Neuronal stem cell (in vitro differentiated cells): ENCODE data around the gene BAG3. TPM values are rescaled to one million over a fixed set of nuclear protein-coding genes. Genes with fewer than 3 reads are reported as not detected.

Source experiments
- DNase-seq: peaks from one replicate; pipeline ENCODE4 v3.0.0-alpha.2; 2013; ENCODE audit warnings: low spot score
- H2AFZ ChIP-seq: one replicate; pipeline ENCODE4 v1.6.1; 2013; ENCODE audit warnings: mild to moderate bottlenecking, low read length, inconsistent platforms
- H2AK5ac ChIP-seq: 2 replicates; pipeline ENCODE4 v1.6.1; 2013; ENCODE audit warnings: low read depth, mild to moderate bottlenecking, inconsistent platforms, low read length, moderate library complexity, mixed read lengths
- H2BK120ac ChIP-seq: 2 replicates; pipeline ENCODE4 v1.6.1; 2013; ENCODE audit warnings: low read depth, mild to moderate bottlenecking, inconsistent platforms, low read length, moderate library complexity, mixed read lengths
- H2BK12ac ChIP-seq: one replicate; pipeline ENCODE4 v1.6.1; 2013; ENCODE audit warnings: low read length, inconsistent platforms
- H2BK15ac ChIP-seq: 2 replicates; pipeline ENCODE4 v1.6.1; 2013; ENCODE audit warnings: mild to moderate bottlenecking, low read length, inconsistent platforms, mixed read lengths
- H2BK5ac ChIP-seq: one replicate; pipeline ENCODE4 v1.6.1; 2013; ENCODE audit warnings: inconsistent platforms, mild to moderate bottlenecking, low read length, moderate library complexity
- H3K14ac ChIP-seq: one replicate; pipeline ENCODE4 v1.6.1; 2013; ENCODE audit warnings: low read length, inconsistent platforms
- H3K18ac ChIP-seq: 2 replicates; pipeline ENCODE4 v1.6.1; 2013; ENCODE audit warnings: low read length, inconsistent platforms
- H3K23ac ChIP-seq: 2 replicates; pipeline ENCODE4 v1.6.1; 2013; ENCODE audit warnings: low read depth, mild to moderate bottlenecking, mixed read lengths, low read length, inconsistent platforms; ENCODE audit not compliant: poor library complexity
- H3K27ac ChIP-seq: replicated peaks from 3 replicates; pipeline ENCODE4 v1.5.1; 2013; ENCODE audit warnings: low read length, inconsistent platforms
- H3K27me3 ChIP-seq, 3 experiments: 2 replicates each; pipeline ENCODE4 v1.6.1; 2013; ENCODE audit warnings: low read length in 3 of 3, mild to moderate bottlenecking in 2 of 3, inconsistent platforms in 1 of 3, low read depth in 1 of 3, mixed read lengths in 1 of 3, moderate library complexity in 1 of 3; ENCODE audit not compliant: control insufficient read depth in 3 of 3, insufficient read depth in 3 of 3
- H3K36me3 ChIP-seq, 2 donors: replicated peaks in 1 of 2; 2 replicates each; pipeline ENCODE4 v1.6.1; 2013; ENCODE audit warnings: low read length in 2 of 2; ENCODE audit not compliant: control insufficient read depth in 2 of 2, insufficient read depth in 2 of 2
- H3K4ac ChIP-seq: 2 replicates; pipeline ENCODE4 v1.6.1; 2013; ENCODE audit warnings: inconsistent platforms, mild to moderate bottlenecking, low read length, moderate library complexity
- H3K4me1 ChIP-seq, 2 donors: 1 replicate in 1 of 2; 2 replicates in 1 of 2; pipeline ENCODE4 v1.6.1; 2013; ENCODE audit warnings: low read length in 2 of 2, low read depth in 1 of 2; ENCODE audit not compliant: control insufficient read depth in 2 of 2, insufficient read depth in 1 of 2
- H3K4me2 ChIP-seq: one replicate; pipeline ENCODE4 v1.6.1; 2013; ENCODE audit warnings: mild to moderate bottlenecking, low read length, inconsistent platforms; ENCODE audit not compliant: insufficient read depth, poor library complexity, severe bottlenecking
- H3K4me3 ChIP-seq, 2 donors: 2 replicates each; pipeline ENCODE4 v1.5.1; 2013; ENCODE audit warnings: low read length in 2 of 2, mild to moderate bottlenecking in 2 of 2, inconsistent platforms in 1 of 2, moderate library complexity in 1 of 2
- H3K79me1 ChIP-seq: one replicate; pipeline ENCODE4 v1.6.1; 2013; ENCODE audit warnings: low read depth, mild to moderate bottlenecking, inconsistent platforms, low read length, moderate library complexity
- H3K9ac ChIP-seq: one replicate; pipeline ENCODE4 v1.6.1; 2013; ENCODE audit warnings: mild to moderate bottlenecking, low read depth, low read length, inconsistent platforms; ENCODE audit not compliant: poor library complexity
- H3K9me3 ChIP-seq, 2 donors: replicated peaks in 1 of 2; 2 replicates each; pipeline versions ENCODE3 to v1.6.1; 2013; ENCODE audit warnings: low read length in 2 of 2, mild to moderate bottlenecking in 2 of 2, inconsistent platforms in 1 of 2, low read depth in 1 of 2, mixed read lengths in 1 of 2, moderate library complexity in 1 of 2; ENCODE audit not compliant: control insufficient read depth in 2 of 2, insufficient read depth in 1 of 2
- H4K8ac ChIP-seq: one replicate; pipeline ENCODE4 v1.6.1; 2013; ENCODE audit warnings: low read depth, mild to moderate bottlenecking, inconsistent platforms, low read length, moderate library complexity
- H4K91ac ChIP-seq: one replicate; pipeline ENCODE4 v1.6.1; 2013; ENCODE audit warnings: low read length, low read depth, mild to moderate bottlenecking, inconsistent platforms; ENCODE audit not compliant: poor library complexity
- WGBS, 2 donors: extraction: QIAGEN DNeasy Blood & Tissue Kit; methylation state at CpG; one replicate each; pipeline ENCODE4 v1.1.7; 2013; ENCODE audit warnings: missing lambda C conversion rate in 2 of 2, mixed read lengths in 1 of 2; ENCODE audit not compliant: insufficient read length in 2 of 2, insufficient replicate concordance in 1 of 2; ENCODE audit errors: extremely low coverage in 2 of 2; 5-methylcytosine and 5-hydroxymethylcytosine counted together
- polyA plus RNA-seq, 2 experiments: library from polyadenylated mRNA; stranded (reverse); fragments of 200-250 nt; gene quantifications; one replicate each; pipeline ENCODE4 v1.2.3, GENCODE V29; 2013

Gene BAG3
- polyA plus RNA-seq (2013, experiment 1 of 2): 12.6 TPM
- polyA plus RNA-seq (2013, experiment 2 of 2): 12.7 TPM

DNA sequence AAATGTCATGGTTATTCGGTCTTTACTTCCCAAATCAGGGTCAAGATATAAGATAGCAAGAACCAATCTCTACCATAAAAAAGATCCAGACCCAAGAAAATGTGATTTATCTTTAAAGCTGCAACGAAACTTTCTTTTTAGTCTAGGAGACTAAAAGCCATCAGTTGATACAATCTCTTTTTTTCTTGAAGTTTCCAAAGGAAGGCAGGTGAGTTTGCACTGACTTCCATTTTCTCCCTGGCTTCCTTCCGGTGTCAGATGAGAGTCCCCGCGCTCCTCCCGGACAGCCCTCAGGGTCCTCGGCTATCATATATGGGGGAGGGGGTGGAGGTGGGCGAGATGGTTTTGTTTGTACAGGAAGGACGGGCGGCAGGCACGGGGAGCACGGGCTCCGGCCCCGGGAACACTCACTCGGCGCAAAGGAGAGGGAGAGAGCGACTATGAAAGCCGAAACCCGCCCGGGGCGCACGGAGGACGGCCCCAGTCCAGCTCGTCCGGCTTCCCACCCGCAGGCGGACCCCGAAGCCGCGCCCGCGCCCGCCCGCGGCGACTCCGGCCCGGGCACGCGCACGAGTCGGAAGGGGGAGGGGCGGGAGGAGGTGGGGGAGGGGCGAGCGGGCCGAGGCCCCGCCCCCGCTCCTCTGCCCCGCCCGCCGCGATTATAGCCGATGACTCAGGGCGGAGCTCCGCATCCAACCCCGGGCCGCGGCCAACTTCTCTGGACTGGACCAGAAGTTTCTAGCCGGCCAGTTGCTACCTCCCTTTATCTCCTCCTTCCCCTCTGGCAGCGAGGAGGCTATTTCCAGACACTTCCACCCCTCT lies at the start of gene BAG3:
Gene BAG3 (plus strand): TSS at position 689 of the 822 bp plus-strand sequence. CDS start 296 bp downstream, outside the sequence.
- H3K4ac ChIP-seq: peak within 1 kb of the TSS; percentile 79
- no CpG with 5 or more reads among the region's 60 CpGs for WGBS, 2 donors
- peak within 1 kb of the TSS; percentile 97 for H2AFZ ChIP-seq
- H2BK5ac ChIP-seq: no peak within 1 kb of the TSS
- H3K14ac ChIP-seq: peak within 1 kb of the TSS; percentile 76
- peak within 1 kb of the TSS; percentile 91 for H3K4me2 ChIP-seq
- peak within 1 kb of the TSS; percentile 98 for H3K9ac ChIP-seq
- no peak within 1 kb of the TSS for H4K8ac ChIP-seq
- peak within 1 kb of the TSS; percentile 84 to 95 for H3K4me3 ChIP-seq
- H3K79me1 ChIP-seq: peaks cover 2% of the 10 kb centered on the region
- peak within 1 kb of the TSS; percentile 97 for H3K18ac ChIP-seq
- H2AK5ac ChIP-seq: peak within 1 kb of the TSS; percentile 34
- peak within 1 kb of the TSS; percentile 55 for H2BK15ac ChIP-seq
- peak; percentile 87 for DNase-seq
- H3K4me1 ChIP-seq: peaks cover 0 to 15% of the 10 kb centered on the region in 2 donors
- H2BK120ac ChIP-seq: peak within 1 kb of the TSS; percentile 77
- no peaks in the 10 kb centered on the region for H3K27me3 ChIP-seq
- H3K36me3 ChIP-seq: peaks cover 0 to 20% of the 10 kb centered on the region in 2 donors
- H3K9me3 ChIP-seq: peaks cover 2 to 7% of the 10 kb centered on the region in 2 donors
- no peak within 1 kb of the TSS for H4K91ac ChIP-seq
- peak within 1 kb of the TSS; percentile 86 for H3K23ac ChIP-seq
- no peak within 1 kb of the TSS for H2BK12ac ChIP-seq
- peak within 1 kb of the TSS; percentile 92 for H3K27ac ChIP-seq

DNA sequence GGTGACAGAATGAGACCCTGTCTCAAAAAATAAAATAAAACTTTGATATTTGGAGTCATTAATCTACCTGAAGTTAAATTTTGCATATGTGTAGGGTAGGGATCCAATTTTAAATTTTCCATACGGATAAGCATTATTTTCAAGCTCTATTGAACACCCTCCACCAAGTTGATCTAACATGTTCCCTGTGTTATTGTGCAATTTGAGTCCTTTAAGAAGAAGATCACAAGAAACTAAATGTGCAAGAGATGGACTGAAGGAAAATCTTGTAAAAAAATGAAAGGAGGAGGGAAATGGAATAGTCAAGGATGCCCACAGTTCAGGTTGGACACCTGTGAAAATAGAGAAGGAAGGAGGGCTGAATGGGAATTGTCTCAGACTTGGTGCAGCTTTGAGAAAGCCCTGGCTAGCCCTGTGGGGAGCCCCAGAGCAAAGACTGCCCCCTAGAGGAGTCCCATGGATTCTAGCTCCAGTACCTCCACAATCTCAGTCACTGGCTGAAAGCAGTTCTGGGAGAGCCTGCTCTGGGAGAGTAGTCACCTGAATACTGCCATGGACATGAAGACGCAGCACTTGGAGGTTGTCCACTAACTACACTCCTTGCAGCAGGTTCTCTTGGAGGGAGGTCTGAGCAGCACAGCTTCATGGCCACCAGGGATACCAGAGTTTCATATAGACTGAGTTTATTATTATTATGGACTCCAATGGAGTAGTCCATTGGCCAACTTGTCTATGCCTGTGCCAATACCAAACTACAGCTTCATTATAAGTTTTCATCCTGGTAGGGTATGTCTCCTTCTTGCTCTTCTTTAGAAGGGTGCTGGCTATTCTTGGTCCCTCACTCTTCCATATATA lies 48.7 kb upstream of the BAG3 start:
- no peak overlapping the region for H3K4me3 ChIP-seq
- H3K27ac ChIP-seq: no peak overlapping the region
- H3K23ac ChIP-seq: no peak overlapping the region
- H4K91ac ChIP-seq: no peak overlapping the region
- peaks cover 0 to 6% of the 10 kb centered on the region in 2 donors for H3K36me3 ChIP-seq
- peaks cover 3 to 11% of the 10 kb centered on the region in 2 donors for H3K9me3 ChIP-seq
- H3K9ac ChIP-seq: no peak overlapping the region
- H2BK12ac ChIP-seq: no peak overlapping the region
- no CpG with 5 or more reads among the region's 2 CpGs for WGBS, 2 donors
- DNase-seq: no peak
- H3K27me3 ChIP-seq: peaks cover 0 to 5% (median 0%) of the 10 kb centered on the region in 3 experiments
- peaks cover 2 to 4% of the 10 kb centered on the region in 2 donors for H3K4me1 ChIP-seq
- H2BK15ac ChIP-seq: no peak overlapping the region
- no peak overlapping the region for H2BK5ac ChIP-seq
- no peak overlapping the region for H3K18ac ChIP-seq
- no peak overlapping the region for H3K14ac ChIP-seq
- no peak overlapping the region for H2BK120ac ChIP-seq
- H4K8ac ChIP-seq: no peak overlapping the region
- no peaks in the 10 kb centered on the region for H3K79me1 ChIP-seq
- H3K4ac ChIP-seq: no peak overlapping the region
- H2AK5ac ChIP-seq: no peak overlapping the region
- H3K4me2 ChIP-seq: no peak overlapping the region
- no peak overlapping the region for H2AFZ ChIP-seq

DNA sequence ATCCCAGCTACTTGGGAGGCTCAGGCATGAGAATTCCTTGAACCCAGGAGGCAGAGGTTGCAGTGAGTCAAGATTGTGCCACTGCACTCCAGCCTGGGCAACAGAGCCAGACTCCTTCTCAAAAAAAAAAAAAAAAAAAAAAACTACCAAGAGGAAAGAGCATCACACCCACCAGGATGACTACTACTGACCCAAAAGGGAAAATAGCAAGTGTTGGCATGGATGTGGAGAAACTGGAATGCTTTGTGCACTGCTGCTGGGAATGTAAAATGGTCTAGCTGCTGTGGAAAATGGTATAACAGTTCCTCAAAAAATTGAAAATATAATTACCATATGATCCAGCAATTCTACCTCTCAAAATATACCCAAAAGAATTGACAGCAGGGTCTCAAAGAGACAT lies 46.7 kb upstream of the BAG3 start:
- no peaks in the 10 kb centered on the region for H3K79me1 ChIP-seq
- H3K4me1 ChIP-seq: no peaks in the 10 kb centered on the region
- H3K27me3 ChIP-seq: peaks cover 0 to 10% (median 0%) of the 10 kb centered on the region in 3 experiments
- no peak overlapping the region for H4K91ac ChIP-seq
- H3K36me3 ChIP-seq: no peaks in the 10 kb centered on the region
- H2BK5ac ChIP-seq: no peak overlapping the region
- no peaks in the 10 kb centered on the region for H3K9me3 ChIP-seq
- H3K27ac ChIP-seq: no peak overlapping the region
- DNase-seq: no peak
- H3K23ac ChIP-seq: no peak overlapping the region
- H2AFZ ChIP-seq: no peak overlapping the region
- no peak overlapping the region for H2BK120ac ChIP-seq
- no peak overlapping the region for H4K8ac ChIP-seq
- no peak overlapping the region for H3K4me2 ChIP-seq
- no peak overlapping the region for H3K18ac ChIP-seq
- no peak overlapping the region for H3K9ac ChIP-seq
- H3K4ac ChIP-seq: no peak overlapping the region
- H2AK5ac ChIP-seq: no peak overlapping the region
- H2BK15ac ChIP-seq: no peak overlapping the region
- H3K14ac ChIP-seq: no peak overlapping the region
- no peak overlapping the region for H2BK12ac ChIP-seq
- H3K4me3 ChIP-seq: no peak overlapping the region
